ENCODE results near the gene TBC1D13. TPM values are rescaled to one million over a fixed set of nuclear protein-coding genes. Genes with fewer than 3 reads are reported as not detected.
A peak's percentile ranks its signal among the peaks of the same experiment; 100 is the strongest.

TBC1D13 gene
- total and polyA plus RNA-seq, 2 of the 13 experiments (the other 11 are each of a cell fraction or from before 2014, with no cell fraction given), result 17.9 to 19.7 TPM

- TF ChIP-seq MTF1 (CRISPR knock-in tag; IDR thresholded peaks at IDR 0.05), result no peak
- no peak for TF ChIP-seq ZNF224 (CRISPR knock-in tag; IDR thresholded peaks at IDR 0.05)
- TF ChIP-seq HNRNPUL1 (IDR thresholded peaks at IDR 0.05; ENCODE audit: low read depth, low read length), result no peak
- TF ChIP-seq TGIF2 (CRISPR knock-in tag; IDR thresholded peaks at IDR 0.05), result no peak
- no peak for TF ChIP-seq DMAP1 (CRISPR knock-in tag; IDR thresholded peaks at IDR 0.05)
- no peak for TF ChIP-seq RBM39 (IDR thresholded peaks at IDR 0.05; ENCODE audit: low read depth, low read length, poor library complexity, severe bottlenecking)
- no peak; the same call in 1 of the 2 replicates for TF ChIP-seq IRX3 (CRISPR knock-in tag; IDR thresholded peaks at IDR 0.05; ENCODE audit: borderline replicate concordance, low read depth)
- peak; percentile 70 for TF ChIP-seq HOXA9 (CRISPR knock-in tag; IDR thresholded peaks at IDR 0.05; ENCODE audit: borderline replicate concordance)
- no peak; the same call in 1 of the 2 replicates for TF ChIP-seq ZNF580 (CRISPR knock-in tag; IDR thresholded peaks at IDR 0.05; ENCODE audit: borderline replicate concordance, low read depth)
- no peak for TF ChIP-seq BCL3 (CRISPR knock-in tag; IDR thresholded peaks at IDR 0.05)
- TF ChIP-seq ZNF772 (CRISPR knock-in tag; IDR thresholded peaks at IDR 0.05), result peak; percentile 79; the same call in 1 of the 2 replicates
- no peak for TF ChIP-seq ZNF792 (CRISPR knock-in tag; IDR thresholded peaks at IDR 0.05)
- TF ChIP-seq TMF1 (CRISPR knock-in tag; IDR thresholded peaks at IDR 0.05; ENCODE audit: low read depth), result peak; percentile 56; the same call in 1 of the 2 replicates
- TF ChIP-seq PBX2 (CRISPR knock-in tag; IDR thresholded peaks at IDR 0.05), result no peak
- TF ChIP-seq ZNF883 (CRISPR knock-in tag; IDR thresholded peaks at IDR 0.05; ENCODE audit: not compliant biosample characterization), result no peak
- TF ChIP-seq CENPBD1 (CRISPR knock-in tag; IDR thresholded peaks at IDR 0.05; ENCODE audit: borderline replicate concordance, low read depth), result no peak
- TF ChIP-seq FOXC1 (CRISPR knock-in tag; IDR thresholded peaks at IDR 0.05; ENCODE audit: borderline replicate concordance), result peak; percentile 32; the same call in 1 of the 2 replicates
- no peak for TF ChIP-seq MLLT10 (CRISPR knock-in tag; IDR thresholded peaks at IDR 0.05)
- no peak for TF ChIP-seq TRAFD1 (CRISPR knock-in tag; IDR thresholded peaks at IDR 0.05; ENCODE audit: borderline replicate concordance)
- peak; percentile 41; the same call in 1 of the 2 replicates for TF ChIP-seq MYPOP (CRISPR knock-in tag; IDR thresholded peaks at IDR 0.05)
- TF ChIP-seq ZBTB46 (CRISPR knock-in tag; IDR thresholded peaks at IDR 0.05; ENCODE audit: borderline replicate concordance), result no peak
Observed at GRCh38 chr9:128818839-128819715, 32.0 kb downstream of the TBC1D13 start (continued).
